HepG2 (cell line): ENCODE data around the gene STXBP4. TPM values are rescaled to one million over a fixed set of nuclear protein-coding genes. Genes with fewer than 3 reads are reported as not detected.

ENCODE experiments used
- ATAC-seq: fragments of 200-7000 bp; cut with Tn5 transposase; 3 replicates; pipeline ENCODE4 v1.9.1; 2020; ENCODE audit warnings: mild to moderate bottlenecking, moderate library complexity
- BruUV-seq: library from RNA; stranded (reverse); fragments of 400-500 nt; replicated peaks from 2 replicates; lab custom pipeline; 2021; lab: Mats Ljungman, UMichigan
- CTCF ChIA-PET: fragments of 300-600 bp; formaldehyde crosslinking; extraction: SDS; loops from one replicate; lab custom pipeline; 2021; ENCODE audit warnings: low total read pairs, inconsistent platforms, low intra/inter-chr PET ratio; lab: Yijun Ruan, JAX
- POLR2A ChIA-PET: fragments of 350-600 bp; sonication (Branson Sonifier 250); formaldehyde crosslinking; loops from one replicate; lab custom pipeline; 2020; ENCODE audit warnings: antibody characterized with exemption, inconsistent platforms; lab: Yijun Ruan, JAX
- DNase-seq: peaks from one replicate; pipeline ENCODE4 v3.0.0-alpha.2; 2015; ENCODE audit warnings: low spot score
- FAIRE-seq: peaks from 3 replicates; lab custom pipeline; 2011; peaks lifted over from hg19 to GRCh38; lab: Jason Lieb, UNC
- H2AFZ ChIP-seq: one replicate; pipeline ENCODE4 v1.6.1; 2011; ENCODE audit warnings: low read length, inconsistent platforms
- H3K27ac ChIP-seq: fragments of 300-600 bp; 3 replicates; pipeline ENCODE4 v1.8.0; 2011; ENCODE audit warnings: mixed run types, mild to moderate bottlenecking, mixed read lengths, low read length, inconsistent platforms; ENCODE audit not compliant: insufficient read depth; ENCODE audit errors: extremely low read length
- H3K27me3 ChIP-seq, 2 experiments: fragments of 200-600 bp in 1 of 2; 2 replicates in 1 of 2; 3 replicates in 1 of 2; pipeline versions ENCODE4 v1.6.0 to v1.8.0; 2011; ENCODE audit warnings: low read length in 2 of 2, mild to moderate bottlenecking in 2 of 2, moderate library complexity in 2 of 2, inconsistent platforms in 1 of 2; ENCODE audit not compliant: insufficient read depth in 2 of 2, control insufficient read depth in 1 of 2
- H3K36me3 ChIP-seq, 2 experiments: fragments of 200-600 bp in 1 of 2; replicated peaks in 1 of 2; 2 replicates in 1 of 2; 3 replicates in 1 of 2; pipeline versions ENCODE4 v1.5.1 to v1.8.0; 2011; ENCODE audit warnings: low read length in 2 of 2, inconsistent platforms in 1 of 2; ENCODE audit not compliant: insufficient read depth in 2 of 2, control insufficient read depth in 1 of 2
- H3K4me1 ChIP-seq: 2 replicates; pipeline ENCODE4 v1.5.1; 2012; ENCODE audit warnings: low read length, inconsistent platforms; ENCODE audit not compliant: insufficient read depth
- H3K4me2 ChIP-seq: 2 replicates; pipeline ENCODE4 v1.6.0; 2011; ENCODE audit warnings: low read depth, low read length, inconsistent platforms
- H3K4me3 ChIP-seq, 3 experiments: fragments of 200-600 bp in 1 of 3; sonication (generic), shearing (Covaris generic) in 1 of 3; replicated peaks in 1 of 3; 2 replicates each; pipeline ENCODE4 v1.5.1; 2011 to 2016; ENCODE audit warnings: low read length in 3 of 3, inconsistent platforms in 2 of 3, low read depth in 2 of 3, mild to moderate bottlenecking in 2 of 3, control low read depth in 1 of 3, mixed read lengths in 1 of 3; ENCODE audit not compliant: insufficient read depth in 1 of 3
- H3K79me2 ChIP-seq: one replicate; pipeline ENCODE4 v1.6.1; 2011; ENCODE audit warnings: low read length, inconsistent platforms; ENCODE audit not compliant: insufficient read depth
- H3K9ac ChIP-seq: 2 replicates; pipeline ENCODE4 v1.6.0; 2011; ENCODE audit warnings: mild to moderate bottlenecking, low read depth, low read length, inconsistent platforms; ENCODE audit not compliant: insufficient read depth
- H3K9me3 ChIP-seq: 2 replicates; pipeline ENCODE4 v1.5.1; 2012; ENCODE audit warnings: mild to moderate bottlenecking, low read length
- H4K20me1 ChIP-seq: 2 replicates; pipeline ENCODE4 v1.6.0; 2011; ENCODE audit warnings: inconsistent platforms, mild to moderate bottlenecking, low read length, moderate library complexity; ENCODE audit not compliant: insufficient read depth
- AHR ChIP-seq: IDR thresholded peaks from 2 replicates; pipeline ENCODE4 v1.6.1; 2018; ENCODE audit warnings: missing genetic modification reagents, missing compliant biosample characterization
- HMG20B ChIP-seq: conservative IDR thresholded peaks from 2 replicates; pipeline ENCODE4 v1.6.1; 2016; ENCODE audit warnings: missing genetic modification reagents, missing compliant biosample characterization
- HMGA1 ChIP-seq: sonication (generic); formaldehyde crosslinking; conservative IDR thresholded peaks from 2 replicates; pipeline ENCODE4 v1.4.0; 2020; ENCODE audit warnings: missing genetic modification reagents
- IRF9 ChIP-seq: sonication (generic); formaldehyde crosslinking; IDR thresholded peaks from 2 replicates; pipeline ENCODE4 v1.8.0; 2022; ENCODE audit warnings: missing genetic modification reagents, mild to moderate bottlenecking, borderline replicate concordance
- KDM3A ChIP-seq: IDR thresholded peaks from 2 replicates; pipeline ENCODE4 v1.6.1; 2018; ENCODE audit warnings: low read depth, missing compliant biosample characterization
- SALL1 ChIP-seq: sonication (generic); formaldehyde crosslinking; IDR thresholded peaks from 2 replicates; pipeline ENCODE4 v1.8.0; 2022; ENCODE audit warnings: mild to moderate bottlenecking, missing genetic modification reagents
- THAP8 ChIP-seq: sonication (generic); formaldehyde crosslinking; IDR thresholded peaks from 2 replicates; pipeline ENCODE4 v1.5.1; 2020; ENCODE audit warnings: missing genetic modification reagents, mild to moderate bottlenecking, borderline replicate concordance
- XBP1 ChIP-seq: sonication (generic); formaldehyde crosslinking; IDR thresholded peaks from 2 replicates; pipeline ENCODE4 v1.5.0; 2020; ENCODE audit warnings: missing genetic modification reagents
- ZBTB37 ChIP-seq: sonication (generic); formaldehyde crosslinking; IDR thresholded peaks from 2 replicates; pipeline ENCODE4 v1.4.0; 2020; ENCODE audit warnings: mild to moderate bottlenecking, missing genetic modification reagents
- ZC3H13 ChIP-seq: sonication (generic); formaldehyde crosslinking; IDR thresholded peaks from 2 replicates; pipeline ENCODE4 v1.8.1; 2023; ENCODE audit warnings: mild to moderate bottlenecking, missing genetic modification reagents, moderate library complexity
- ZNF136 ChIP-seq: sonication (generic); formaldehyde crosslinking; IDR thresholded peaks from 2 replicates; pipeline ENCODE4 v1.8.1; 2022; ENCODE audit warnings: low read depth, mild to moderate bottlenecking, moderate library complexity, missing genetic modification reagents
- ZNF549 ChIP-seq: sonication (generic); formaldehyde crosslinking; IDR thresholded peaks from 2 replicates; pipeline ENCODE4 v1.5.0; 2020; ENCODE audit warnings: missing genetic modification reagents
- ZNF574 ChIP-seq: sonication (generic); formaldehyde crosslinking; IDR thresholded peaks from 2 replicates; pipeline ENCODE4 v1.4.0; 2020; ENCODE audit warnings: missing genetic modification reagents
- ZNF577 ChIP-seq: sonication (generic); formaldehyde crosslinking; IDR thresholded peaks from 2 replicates; pipeline ENCODE4 v1.4.0; 2020; ENCODE audit warnings: mild to moderate bottlenecking, low read depth, missing genetic modification reagents, borderline replicate concordance
- ZNF672 ChIP-seq: sonication (generic); formaldehyde crosslinking; IDR thresholded peaks from 2 replicates; pipeline ENCODE4 v1.8.1; 2022; ENCODE audit warnings: missing genetic modification reagents
- ZNF724P ChIP-seq: sonication (generic); formaldehyde crosslinking; IDR thresholded peaks from 2 replicates; pipeline ENCODE4 v1.8.0; 2022; ENCODE audit warnings: missing genetic modification reagents, borderline replicate concordance
- ZNF747 ChIP-seq: sonication (generic); formaldehyde crosslinking; IDR thresholded peaks from 2 replicates; pipeline ENCODE4 v1.8.1; 2023; ENCODE audit warnings: missing genetic modification reagents, mild to moderate bottlenecking, borderline replicate concordance
- ZNF776 ChIP-seq: sonication (generic); formaldehyde crosslinking; IDR thresholded peaks from 2 replicates; pipeline ENCODE4 v1.4.0; 2020; ENCODE audit warnings: mild to moderate bottlenecking, missing genetic modification reagents
- ZSCAN25 ChIP-seq: sonication (generic); formaldehyde crosslinking; IDR thresholded peaks from 2 replicates; pipeline ENCODE4 v1.8.0; 2022; ENCODE audit warnings: mild to moderate bottlenecking, missing genetic modification reagents
- WGBS: methylation state at CpG from one replicate; pipeline ENCODE4 v1.1.6; 2017; ENCODE audit warnings: low lambda C conversion rate; 5-methylcytosine and 5-hydroxymethylcytosine counted together
- in situ Hi-C: cut with HindIII; loops from 2 replicates; pipeline ENCODE4 v1.10.0; 2017; ENCODE audit warnings: low pct_unique_long_range_greater_than_20kb; ENCODE audit not compliant: extremely low pct_ligation_motif_present
- intact Hi-C: fragments of 100-400 bp; cut with micrococcal nuclease; formaldehyde crosslinking; loops from one replicate; pipeline ENCODE4 v1.10.0; 2022; ENCODE audit not compliant: unreplicated experiment
- polyA plus RNA-seq, 8 experiments: library from polyadenylated mRNA; depleted of rRNA in 3 of 8; stranded (reverse) in 7 of 8; unstranded in 1 of 8; fragments of >200 nt; fragmentation: Illumina TruSeq in 4 of 8; extraction: Trizol in 4 of 8; gene quantifications; 2 replicates each; pipeline versions ENCODE4 v1.2.1 to v1.2.3, GENCODE V29; 2011 to 2016; ENCODE audit warnings: low read depth in 4 of 8, missing spikeins in 1 of 8, mixed read lengths in 1 of 8; ENCODE audit not compliant: insufficient read depth in 1 of 8
- total RNA-seq, 5 experiments: library from RNA; depleted of rRNA; stranded (reverse); fragments of >200 nt; fragmentation: Illumina TruSeq; extraction: Trizol; gene quantifications; 2 replicates each; pipeline ENCODE4 v1.2.3, GENCODE V29; 2016; ENCODE audit warnings: low read depth in 1 of 5

STXBP4 gene
- total and polyA plus RNA-seq, 2 of the 13 experiments (the other 11 are each of a cell fraction or from before 2014, with no cell fraction given) = 8.5 to 36.1 TPM

- H3K9ac ChIP-seq = no peak overlapping the region
- ATAC-seq (no peak), DNase-seq (no peak), FAIRE-seq (no peak)
- TF ChIP-seq ZNF574 (CRISPR knock-in tag) = no peak
- TF ChIP-seq ZNF577 (CRISPR knock-in tag) = no peak
- TF ChIP-seq ZNF672 = no peak
- no peak for TF ChIP-seq ZNF136 (CRISPR knock-in tag)
- no peak for TF ChIP-seq KDM3A (CRISPR knock-in tag)
- TF ChIP-seq ZNF776 (CRISPR knock-in tag) = no peak
- no peak for TF ChIP-seq XBP1 (CRISPR knock-in tag)
- TF ChIP-seq ZSCAN25 (CRISPR knock-in tag) = no peak
- no peak for TF ChIP-seq ZNF549 (CRISPR knock-in tag)
- TF ChIP-seq ZBTB37 (CRISPR knock-in tag) = no peak
- no peak for TF ChIP-seq HMG20B (CRISPR knock-in tag)
- TF ChIP-seq ZC3H13 (CRISPR knock-in tag) = no peak
- TF ChIP-seq AHR = no peak
- no peak for TF ChIP-seq THAP8
- TF ChIP-seq ZNF724P (CRISPR knock-in tag) = no peak
- TF ChIP-seq ZNF747 (CRISPR knock-in tag) = no peak
- no peak for TF ChIP-seq IRF9
- no peak for TF ChIP-seq SALL1
- TF ChIP-seq HMGA1 = no peak
- no peaks in the 10 kb centered on the region for H3K79me2 ChIP-seq
- no peaks in the 10 kb centered on the region for H3K9me3 ChIP-seq
- H2AFZ ChIP-seq = no peak overlapping the region
- ChIA-PET CTCF (no interaction called here), POLR2A (no interaction called here)
- BruUV-seq = no TSS peak
- no peak overlapping the region for H3K27ac ChIP-seq
- WGBS = 97% methylated on average over 1 of the region's 1 CpG
- intact Hi-C loops (no loop called here), in situ Hi-C loops (no loop called here)
- H3K4me3 ChIP-seq = no peak overlapping the region
- no peaks in the 10 kb centered on the region for H4K20me1 ChIP-seq
- peaks cover 13 to 51% of the 10 kb centered on the region in 2 experiments for H3K36me3 ChIP-seq
- no peaks in the 10 kb centered on the region for H3K4me1 ChIP-seq
- H3K27me3 ChIP-seq = no peaks in the 10 kb centered on the region
- H3K4me2 ChIP-seq = no peak overlapping the region
These were observed 31.1 kb upstream of the STXBP4 start for GRCh38 chr17:54937426-54937825.
